A549 (cell line): ENCODE results near the gene STAT1.
"Not testable (repeated sequence)": the region's sequence is repeated elsewhere in the genome, so short reads cannot be mapped to it uniquely, and the experiment has no call there.

Experiments used
- CBX8 ChIP-seq: fragments of 200-600 bp; sonication (generic); IDR thresholded peaks from 2 replicates; pipeline ENCODE4 v1.6.1; 2016
- CHD2 ChIP-seq: fragments of 150-350 bp; IDR thresholded peaks from 2 replicates; pipeline ENCODE4 v1.6.1; 2014; ENCODE audit warnings: low read length; ENCODE audit not compliant: partially characterized antibody
- HDAC2 ChIP-seq: fragments of 200-600 bp; sonication (generic); IDR thresholded peaks from 2 replicates; pipeline ENCODE4 v1.6.1; 2016
- KDM1A ChIP-seq: fragments of 200-600 bp; sonication (generic); IDR thresholded peaks from 2 replicates; pipeline ENCODE4 v1.6.1; 2016; ENCODE audit warnings: low read depth, mild to moderate bottlenecking
- KDM5A ChIP-seq: fragments of 200-600 bp; sonication (generic); IDR thresholded peaks from 2 replicates; pipeline ENCODE4 v1.6.1; 2016; ENCODE audit warnings: antibody characterized with exemption, mild to moderate bottlenecking
- POLR2A ChIP-seq: IDR thresholded peaks from 2 replicates; pipeline ENCODE4 v1.6.1; 2012; ENCODE audit warnings: mild to moderate bottlenecking, low read length
- POLR2AphosphoS2 ChIP-seq: conservative IDR thresholded peaks from 2 replicates; pipeline ENCODE4 v1.6.1; 2012; ENCODE audit warnings: low read length, improper control_type of control experiment, inconsistent platforms
- RCOR1 ChIP-seq: fragments of 150-350 bp; IDR thresholded peaks from 2 replicates; pipeline ENCODE4 v1.6.1; 2014; ENCODE audit warnings: antibody characterized with exemption, low read length, low read depth
- TF ChIP-seq, protein P1 (sequence below): fragments of >200 bp; sonication (Bioruptor Twin); formaldehyde crosslinking; IDR thresholded peaks from 3 replicates; pipeline ENCODE4 v1.5.1; 2016
- TF ChIP-seq, protein P2 (sequence below): IDR thresholded peaks from 2 replicates; pipeline ENCODE4 v1.6.1; 2012; ENCODE audit warnings: low read depth, borderline replicate concordance
- TF ChIP-seq, protein P3 (sequence below): fragments of 150-350 bp; IDR thresholded peaks from 2 replicates; pipeline ENCODE4 v1.6.1; 2014; ENCODE audit warnings: low read depth, mild to moderate bottlenecking, low read length

DNA sequence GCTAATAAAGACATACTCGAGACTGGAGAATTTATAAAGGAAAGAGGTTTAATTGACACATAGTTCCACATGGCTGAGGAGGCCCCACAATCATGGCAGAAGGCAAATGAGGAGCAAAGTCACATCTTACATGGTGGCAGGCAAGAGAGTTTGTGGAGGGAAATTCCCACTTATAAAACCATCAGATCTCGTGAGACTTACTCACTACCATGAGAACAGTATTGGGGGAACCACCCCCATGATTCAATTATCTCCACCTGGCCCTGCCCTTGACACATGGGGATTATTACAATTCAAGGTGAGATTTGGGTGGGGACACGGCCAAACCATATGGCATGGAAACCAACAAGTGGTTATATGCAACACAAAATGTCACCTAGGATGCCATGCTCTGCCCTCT is 18.7 kb downstream of the STAT1 start:
- TF ChIP-seq, protein P1, sequence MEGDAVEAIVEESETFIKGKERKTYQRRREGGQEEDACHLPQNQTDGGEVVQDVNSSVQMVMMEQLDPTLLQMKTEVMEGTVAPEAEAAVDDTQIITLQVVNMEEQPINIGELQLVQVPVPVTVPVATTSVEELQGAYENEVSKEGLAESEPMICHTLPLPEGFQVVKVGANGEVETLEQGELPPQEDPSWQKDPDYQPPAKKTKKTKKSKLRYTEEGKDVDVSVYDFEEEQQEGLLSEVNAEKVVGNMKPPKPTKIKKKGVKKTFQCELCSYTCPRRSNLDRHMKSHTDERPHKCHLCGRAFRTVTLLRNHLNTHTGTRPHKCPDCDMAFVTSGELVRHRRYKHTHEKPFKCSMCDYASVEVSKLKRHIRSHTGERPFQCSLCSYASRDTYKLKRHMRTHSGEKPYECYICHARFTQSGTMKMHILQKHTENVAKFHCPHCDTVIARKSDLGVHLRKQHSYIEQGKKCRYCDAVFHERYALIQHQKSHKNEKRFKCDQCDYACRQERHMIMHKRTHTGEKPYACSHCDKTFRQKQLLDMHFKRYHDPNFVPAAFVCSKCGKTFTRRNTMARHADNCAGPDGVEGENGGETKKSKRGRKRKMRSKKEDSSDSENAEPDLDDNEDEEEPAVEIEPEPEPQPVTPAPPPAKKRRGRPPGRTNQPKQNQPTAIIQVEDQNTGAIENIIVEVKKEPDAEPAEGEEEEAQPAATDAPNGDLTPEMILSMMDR, result not testable (repeated sequence)
- TF ChIP-seq, protein P2, sequence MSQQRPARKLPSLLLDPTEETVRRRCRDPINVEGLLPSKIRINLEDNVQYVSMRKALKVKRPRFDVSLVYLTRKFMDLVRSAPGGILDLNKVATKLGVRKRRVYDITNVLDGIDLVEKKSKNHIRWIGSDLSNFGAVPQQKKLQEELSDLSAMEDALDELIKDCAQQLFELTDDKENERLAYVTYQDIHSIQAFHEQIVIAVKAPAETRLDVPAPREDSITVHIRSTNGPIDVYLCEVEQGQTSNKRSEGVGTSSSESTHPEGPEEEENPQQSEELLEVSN, result not testable (repeated sequence)
- not testable (repeated sequence) for TF ChIP-seq POLR2A, KDM1A, HDAC2, CHD2, POLR2AphosphoS2, CBX8, KDM5A, RCOR1
- TF ChIP-seq, protein P3, sequence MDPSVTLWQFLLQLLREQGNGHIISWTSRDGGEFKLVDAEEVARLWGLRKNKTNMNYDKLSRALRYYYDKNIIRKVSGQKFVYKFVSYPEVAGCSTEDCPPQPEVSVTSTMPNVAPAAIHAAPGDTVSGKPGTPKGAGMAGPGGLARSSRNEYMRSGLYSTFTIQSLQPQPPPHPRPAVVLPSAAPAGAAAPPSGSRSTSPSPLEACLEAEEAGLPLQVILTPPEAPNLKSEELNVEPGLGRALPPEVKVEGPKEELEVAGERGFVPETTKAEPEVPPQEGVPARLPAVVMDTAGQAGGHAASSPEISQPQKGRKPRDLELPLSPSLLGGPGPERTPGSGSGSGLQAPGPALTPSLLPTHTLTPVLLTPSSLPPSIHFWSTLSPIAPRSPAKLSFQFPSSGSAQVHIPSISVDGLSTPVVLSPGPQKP, result not testable (repeated sequence)
